DMS 273 treated with DMSO at 0.1 percent for 48 hours (cell line): ENCODE measurements around the gene CDC45.

ENCODE experiments used
- DNase-seq: peaks from one replicate; lab custom pipeline; 2025; lab: John Stamatoyannopoulos, UW

CDC45 gene

GRCh38 chr22:19559956-19560355 is 80.2 kb downstream of the CDC45 start:
- no peak for DNase-seq

GRCh38 chr22:19565382-19566278 is 85.9 kb downstream of the CDC45 start:
- no peak for DNase-seq

GRCh38 chr22:19566279-19567156 is 86.8 kb downstream of the CDC45 start:
- DNase-seq = no peak

DNA sequence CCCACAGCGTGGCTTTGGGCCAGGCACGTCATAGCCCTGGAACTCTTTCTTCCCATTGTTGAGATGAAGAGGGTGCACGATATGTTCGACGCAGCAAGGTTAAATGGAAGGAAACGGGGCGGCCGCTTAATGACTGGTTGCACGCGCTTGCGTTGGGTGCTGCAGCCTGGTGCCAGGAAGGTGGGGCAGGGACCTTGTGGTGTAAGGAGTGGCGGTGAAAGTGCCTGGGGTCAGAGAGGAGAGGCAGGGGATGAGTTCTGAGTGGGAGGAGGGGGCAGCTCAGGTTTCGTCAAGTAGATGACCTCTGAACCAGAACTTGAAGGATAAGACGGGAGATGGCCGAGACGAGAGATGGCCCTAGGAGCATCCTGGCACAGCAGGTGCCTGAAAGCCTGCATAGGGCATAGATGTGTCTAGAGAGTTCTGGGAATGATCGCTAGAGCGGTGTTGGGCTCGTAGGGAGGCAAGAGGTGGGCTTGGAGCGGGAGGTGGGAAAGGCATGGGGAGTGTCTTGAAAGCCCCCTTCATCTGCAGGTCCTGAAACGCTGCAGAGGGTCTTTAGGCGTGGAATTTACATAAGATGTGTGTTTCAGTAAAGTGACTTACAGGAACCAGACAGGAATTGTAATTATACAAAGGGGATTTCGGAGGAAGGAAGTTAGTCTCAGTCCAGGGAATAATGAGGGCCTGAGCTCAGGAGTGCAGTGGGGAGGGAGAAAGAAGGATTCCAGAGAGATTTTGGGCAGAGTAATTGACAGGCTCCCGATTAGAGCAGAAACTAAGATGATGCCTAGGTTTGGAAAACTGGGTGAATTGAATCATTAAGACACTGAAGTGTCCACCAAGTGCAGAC is 87.7 kb downstream of the CDC45 start:
- DNase-seq = no peak

- no peak for DNase-seq
Measured at GRCh38 chr22:19568337-19569275, 88.9 kb downstream of the CDC45 start.

DNA sequence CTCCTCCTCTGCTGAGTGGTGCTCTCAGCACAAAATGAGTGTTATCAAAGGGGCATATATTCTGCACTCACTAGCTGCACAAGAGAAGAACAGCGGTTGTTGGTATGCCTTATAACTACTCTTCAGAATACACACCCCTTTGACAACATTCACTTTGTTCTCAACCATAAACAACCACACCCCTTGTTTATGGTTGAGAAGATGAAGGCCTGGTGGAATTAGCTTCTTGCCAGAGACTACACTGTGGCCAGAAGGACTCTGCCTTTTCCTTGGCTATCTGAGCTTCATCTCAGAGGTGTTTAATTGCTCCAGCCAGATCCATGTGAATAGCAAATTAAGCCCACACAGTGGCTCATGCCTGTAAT is 89.5 kb downstream of the CDC45 start:
- DNase-seq = no peak

DNA sequence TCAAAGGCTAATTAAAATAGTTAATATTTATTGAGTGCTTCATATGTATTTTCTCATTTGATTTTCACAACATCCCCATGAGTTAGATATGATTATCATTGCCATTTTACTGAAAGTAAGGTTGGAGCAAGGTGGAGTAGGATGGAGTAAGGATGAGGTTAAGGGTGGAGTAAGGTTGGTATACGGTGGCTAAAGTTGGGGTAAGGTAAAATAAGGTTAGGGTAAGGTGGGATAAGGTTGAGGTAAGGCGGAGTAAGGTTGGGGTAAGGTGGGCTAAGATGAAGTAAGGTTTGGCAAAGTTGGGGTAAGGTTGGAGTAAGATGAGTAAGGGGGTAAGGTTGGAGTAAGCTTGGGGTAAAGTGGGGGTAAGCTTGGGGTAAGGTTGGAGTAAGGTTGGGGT is 90.3 kb downstream of the CDC45 start:
- no peak for DNase-seq
